Naive thymus-derived CD4-positive, alpha-beta T cell (primary cell): ENCODE measurements around the gene SHISA9. TPM values are rescaled to one million over a fixed set of nuclear protein-coding genes. Genes with fewer than 3 reads are reported as not detected.

Source experiments
- ATAC-seq: fragments of 150-1000 bp; cut with Tn5 transposase; 2 replicates; pipeline ENCODE4 v1.10.0; 2021; ENCODE audit warnings: mild to moderate bottlenecking, moderate library complexity
- CTCF ChIA-PET: fragments of 350-600 bp; sonication (Branson Sonifier 250); formaldehyde crosslinking; loops from one replicate; lab custom pipeline; 2021; ENCODE audit warnings: antibody characterized with exemption; lab: Charles Lee
- POLR2A ChIA-PET: fragments of 350-600 bp; sonication (Branson Sonifier 250); formaldehyde crosslinking; loops from one replicate; lab custom pipeline; 2021; ENCODE audit warnings: antibody characterized with exemption, inconsistent platforms; lab: Charles Lee
- DNase-seq, 9 donors: peaks; one replicate each; pipeline versions ENCODE4 v3.0.0 to v3.0.0-alpha.2; 2020 to 2022; ENCODE audit warnings: mixed read lengths in 1 of 9
- H3K27ac ChIP-seq: one replicate; pipeline ENCODE4 v1.7.0; 2013; ENCODE audit warnings: mild to moderate bottlenecking, low read depth, low read length, moderate library complexity
- H3K27me3 ChIP-seq, 2 donors: one replicate each; pipeline ENCODE4 v1.7.0; 2013; ENCODE audit warnings: low read length in 2 of 2, mild to moderate bottlenecking in 2 of 2, moderate library complexity in 2 of 2; ENCODE audit not compliant: control insufficient read depth in 2 of 2, insufficient read depth in 2 of 2
- H3K36me3 ChIP-seq, 3 experiments: 1 replicate in 2 of 3; 2 replicates in 1 of 3; pipeline ENCODE4 v1.7.0; 2013; ENCODE audit warnings: low read length in 3 of 3, mild to moderate bottlenecking in 3 of 3, moderate library complexity in 1 of 3; ENCODE audit not compliant: insufficient read depth in 3 of 3, control insufficient read depth in 2 of 3
- H3K4me1 ChIP-seq, 2 donors: one replicate each; pipeline ENCODE4 v1.7.0; 2013; ENCODE audit warnings: low read length in 2 of 2, mild to moderate bottlenecking in 2 of 2, moderate library complexity in 1 of 2; ENCODE audit not compliant: control insufficient read depth in 2 of 2, insufficient read depth in 2 of 2
- H3K4me3 ChIP-seq: 2 replicates; pipeline ENCODE4 v1.7.0; 2013; ENCODE audit warnings: mild to moderate bottlenecking, low read length
- H3K9me3 ChIP-seq, 3 experiments: 1 replicate in 2 of 3; 2 replicates in 1 of 3; pipeline ENCODE4 v1.7.0; 2013; ENCODE audit warnings: low read length in 3 of 3; ENCODE audit not compliant: control insufficient read depth in 2 of 3
- H3K27ac Mint-ChIP-seq, 9 donors: one replicate each; pipeline ENCODE4 v1.8.0; 2020 to 2022; ENCODE audit warnings: mixed read lengths in 9 of 9, mild to moderate bottlenecking in 8 of 9, moderate library complexity in 5 of 9, inconsistent platforms in 2 of 9
- H3K27me3 Mint-ChIP-seq, 5 donors: one replicate each; pipeline ENCODE4 v1.8.0; 2021 to 2022; ENCODE audit warnings: mixed read lengths in 5 of 5, mild to moderate bottlenecking in 1 of 5
- H3K36me3 Mint-ChIP-seq, 5 donors: one replicate each; pipeline ENCODE4 v1.8.0; 2020 to 2022; ENCODE audit warnings: mixed read lengths in 5 of 5, mild to moderate bottlenecking in 3 of 5, inconsistent platforms in 1 of 5
- H3K4me1 Mint-ChIP-seq, 7 donors: one replicate each; pipeline ENCODE4 v1.8.0; 2020 to 2022; ENCODE audit warnings: mixed read lengths in 7 of 7, mild to moderate bottlenecking in 3 of 7, inconsistent platforms in 1 of 7
- H3K4me3 Mint-ChIP-seq, 10 donors: one replicate each; pipeline ENCODE4 v1.8.0; 2020 to 2022; ENCODE audit warnings: mild to moderate bottlenecking in 10 of 10, mixed read lengths in 10 of 10, moderate library complexity in 6 of 10, inconsistent platforms in 2 of 10
- H3K9me3 Mint-ChIP-seq, 11 donors: one replicate each; pipeline ENCODE4 v1.8.0; 2020 to 2022; ENCODE audit warnings: mixed read lengths in 11 of 11, mild to moderate bottlenecking in 4 of 11, inconsistent platforms in 1 of 11, moderate library complexity in 1 of 11
- intact Hi-C, 2 donors: fragments of 100-400 bp; cut with micrococcal nuclease; formaldehyde crosslinking; loops; one replicate each; pipeline ENCODE4 v1.15.1; 2023
- polyA plus RNA-seq, 2 donors: library from polyadenylated mRNA; unstranded; fragments of 300-500 nt; fragmentation: Illumina TruSeq; gene quantifications; one replicate each; pipeline ENCODE4 v1.2.3, GENCODE V29; 2021
- total RNA-seq, 6 experiments: library from RNA in 5 of 6; stranded (reverse) in 5 of 6; gene quantifications; 1 replicate in 5 of 6; 2 replicates in 1 of 6; pipeline ENCODE4 v1.2.3 and lab custom pipeline; 2021 to 2026

The SHISA9 gene
- total and polyA plus RNA-seq, 7 experiments from 2014 or later: 0.05 TPM; not detected in 6

DNA sequence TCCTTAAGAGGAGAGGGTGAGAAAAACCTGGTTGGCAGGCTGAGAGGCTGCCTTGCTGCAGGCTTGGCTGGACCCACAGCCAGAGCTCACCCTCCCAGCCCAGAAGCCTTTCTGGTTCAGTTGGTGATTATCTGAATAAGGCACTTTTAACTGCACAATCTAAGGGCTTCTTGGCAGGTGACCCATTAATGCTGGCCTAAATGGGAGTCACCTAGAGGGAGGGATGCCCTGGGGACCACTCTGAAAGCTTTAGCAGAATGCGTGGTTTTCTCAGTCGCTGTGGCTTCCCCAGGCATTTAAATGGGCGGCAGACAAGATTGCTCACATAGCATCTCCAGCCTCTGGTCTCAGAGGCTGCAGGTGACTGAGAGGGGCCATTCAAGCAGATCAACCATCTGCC lies 33.2 kb upstream of the SHISA9 start:
- Histone ChIP-seq H3K4me3 (no peak overlapping the region), H3K27ac (no peak overlapping the region), H3K4me1 (no peaks in the 10 kb centered on the region), H3K9me3 (no peaks in the 10 kb centered on the region), H3K36me3 (no peaks in the 10 kb centered on the region), H3K27me3 (no peaks in the 10 kb centered on the region)
- ATAC-seq: no peak
- H3K27me3 Mint-ChIP-seq: peaks cover 0 to 18% (median 16%) of the 10 kb centered on the region in 5 donors
- intact Hi-C loops: no loop called here
- no peak overlapping the region for H3K27ac Mint-ChIP-seq
- H3K9me3 Mint-ChIP-seq: peaks cover 0 to 2% (median 0%) of the 10 kb centered on the region in 11 donors
- no peak overlapping the region for H3K4me3 Mint-ChIP-seq
- peaks cover 0 to 5% (median 0%) of the 10 kb centered on the region in 7 donors for H3K4me1 Mint-ChIP-seq
- CTCF ChIA-PET: interaction anchor here (0.6 kb wide), 1 partner anchor 692 kb away, joined by 3 read pairs; no protein-coding TSS in a partner anchor
- H3K36me3 Mint-ChIP-seq: no peaks in the 10 kb centered on the region
- no peak for DNase-seq
- POLR2A ChIA-PET: no interaction called here

DNA sequence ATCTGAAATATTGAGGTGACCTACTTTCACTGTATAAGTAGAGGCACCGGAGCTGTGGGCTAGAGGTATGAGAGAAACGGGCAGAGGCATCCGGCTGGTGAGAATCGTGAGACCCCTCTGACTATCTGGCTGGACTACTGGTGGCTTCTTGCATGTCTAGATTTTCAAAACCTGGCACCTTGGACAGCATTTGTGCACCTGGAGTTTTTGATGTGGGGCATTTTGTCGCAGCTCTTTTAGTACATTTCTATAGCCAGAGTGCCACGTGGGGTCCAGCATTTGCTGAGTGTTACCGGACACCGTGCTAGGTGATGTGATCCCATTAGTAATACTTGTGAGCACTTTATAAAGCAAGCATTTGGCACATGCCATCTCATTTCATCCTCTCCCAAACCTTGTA lies 32.6 kb upstream of the SHISA9 start:
- H3K4me1 ChIP-seq: no peaks in the 10 kb centered on the region
- Mint-ChIP-seq H3K4me3 (no peak overlapping the region), H3K9me3 (peaks cover 0 to 2% (median 0%) of the 10 kb centered on the region in 11 donors), H3K27me3 (peaks cover 0 to 18% (median 17%) of the 10 kb centered on the region in 5 donors), H3K27ac (no peak overlapping the region), H3K4me1 (peaks cover 0 to 5% (median 0%) of the 10 kb centered on the region in 7 donors), H3K36me3 (no peaks in the 10 kb centered on the region)
- CTCF ChIA-PET: no interaction called here
- H3K36me3 ChIP-seq: no peaks in the 10 kb centered on the region
- ATAC-seq (no peak), DNase-seq (no peak)
- no peak overlapping the region for H3K4me3 ChIP-seq
- no peak overlapping the region for H3K27ac ChIP-seq
- H3K27me3 ChIP-seq: no peaks in the 10 kb centered on the region
- H3K9me3 ChIP-seq: no peaks in the 10 kb centered on the region
- POLR2A ChIA-PET: no interaction called here
- intact Hi-C loops: no loop called here

DNA sequence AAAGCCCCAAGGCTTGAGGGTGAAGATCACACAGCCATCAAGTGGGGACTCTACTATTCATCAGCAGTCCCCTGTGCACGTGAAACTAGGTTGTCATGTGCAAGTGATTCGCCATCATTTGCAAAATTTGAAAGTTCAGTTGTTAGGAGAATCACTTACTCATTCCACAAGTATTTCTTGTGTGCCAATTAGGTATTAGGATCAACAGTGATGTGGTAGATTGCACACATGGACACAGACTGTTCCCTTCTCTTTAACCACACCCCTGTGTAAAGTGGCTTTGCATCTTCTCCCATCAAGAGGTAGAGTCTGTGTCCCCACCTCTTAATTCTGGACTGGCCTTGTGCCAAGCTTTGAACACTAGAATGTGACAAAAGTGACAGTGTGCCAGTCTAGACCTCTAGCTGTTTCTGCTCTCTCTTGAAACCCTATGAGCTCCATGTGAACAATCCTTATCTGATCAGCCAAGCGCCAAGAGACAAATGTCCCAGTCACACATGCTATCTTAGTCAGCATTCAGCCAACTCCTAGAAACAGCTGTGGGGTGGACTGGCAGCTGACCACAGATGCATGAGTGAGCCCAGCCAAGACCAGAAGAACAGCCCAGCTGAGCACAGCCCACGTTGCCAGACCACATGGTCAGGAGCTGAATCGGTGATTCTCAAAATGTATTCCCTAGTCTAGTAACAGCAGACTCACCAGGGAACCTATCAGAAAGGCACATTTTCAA lies 31.5 kb upstream of the SHISA9 start:
- H3K4me1 ChIP-seq: no peaks in the 10 kb centered on the region
- no peaks in the 10 kb centered on the region for H3K9me3 ChIP-seq
- H3K27ac Mint-ChIP-seq: no peak overlapping the region
- no peaks in the 10 kb centered on the region for H3K36me3 ChIP-seq
- H3K9me3 Mint-ChIP-seq: peaks cover 0 to 2% (median 0%) of the 10 kb centered on the region in 11 donors
- H3K4me3 Mint-ChIP-seq: no peak overlapping the region
- H3K36me3 Mint-ChIP-seq: no peaks in the 10 kb centered on the region
- H3K4me3 ChIP-seq: no peak overlapping the region
- POLR2A ChIA-PET: no interaction called here
- H3K27me3 ChIP-seq: no peaks in the 10 kb centered on the region
- H3K27me3 Mint-ChIP-seq: peaks cover 0 to 26% (median 16%) of the 10 kb centered on the region in 5 donors
- no peak overlapping the region for H3K27ac ChIP-seq
- CTCF ChIA-PET: interaction anchor here (0.7 kb wide), 1 partner anchor 1726 kb away, joined by 5 read pairs; no protein-coding TSS in a partner anchor
- peaks cover 0 to 5% (median 0%) of the 10 kb centered on the region in 7 donors for H3K4me1 Mint-ChIP-seq
- intact Hi-C loops: no loop called here
- ATAC-seq (no peak), DNase-seq (no peak)

DNA sequence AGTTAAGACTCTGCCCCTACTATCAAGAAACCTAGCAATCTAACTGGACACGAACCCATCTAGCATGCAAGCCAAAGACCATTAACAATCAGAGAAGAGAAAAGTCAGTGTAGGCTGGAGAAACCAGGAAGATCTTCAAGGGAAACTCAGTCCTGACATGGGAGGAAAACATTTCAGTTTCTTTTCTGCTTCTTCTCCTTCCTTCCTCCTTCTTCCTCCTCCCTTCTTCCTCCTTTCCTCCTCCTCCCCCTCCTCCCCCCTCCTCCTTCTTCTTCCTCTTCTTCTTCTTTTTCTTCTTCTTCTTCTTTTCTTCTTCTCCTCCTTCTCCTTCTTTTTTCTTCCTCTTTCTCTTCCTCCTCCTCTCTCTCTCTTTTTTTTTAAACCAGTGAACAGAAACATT lies 29.6 kb upstream of the SHISA9 start:
- Mint-ChIP-seq H3K9me3 (peaks cover 0 to 2% (median 0%) of the 10 kb centered on the region in 11 donors), H3K36me3 (no peaks in the 10 kb centered on the region), H3K27me3 (peaks cover 0 to 27% (median 13%) of the 10 kb centered on the region in 5 donors), H3K4me3 (no peak overlapping the region), H3K4me1 (peaks cover 0 to 5% (median 0%) of the 10 kb centered on the region in 7 donors), H3K27ac (no peak overlapping the region)
- Histone ChIP-seq H3K9me3 (no peaks in the 10 kb centered on the region), H3K4me3 (no peak overlapping the region), H3K27me3 (no peaks in the 10 kb centered on the region), H3K4me1 (no peaks in the 10 kb centered on the region), H3K36me3 (no peaks in the 10 kb centered on the region), H3K27ac (no peak overlapping the region)
- ChIA-PET CTCF (no interaction called here), POLR2A (no interaction called here)
- intact Hi-C loops: no loop called here
- ATAC-seq (no peak), DNase-seq (no peak)

DNA sequence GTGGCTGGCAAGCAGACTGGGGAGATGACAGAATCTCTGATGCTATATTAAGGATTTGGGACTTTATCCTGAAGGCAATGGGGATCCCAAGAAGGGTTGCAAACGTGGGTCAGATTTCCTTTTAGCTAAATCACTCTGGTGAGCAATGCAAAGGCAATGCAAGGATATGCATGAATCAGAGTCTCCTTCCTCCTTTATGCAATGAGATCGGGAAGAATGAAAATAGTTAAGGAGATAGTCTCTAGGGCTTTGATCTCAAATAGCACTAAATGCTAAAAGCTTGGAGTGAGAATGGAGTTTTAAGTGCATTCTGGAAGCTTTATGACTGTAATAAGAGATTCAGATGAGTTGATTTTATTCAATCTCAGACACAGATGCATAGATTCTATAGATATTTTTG lies 27.2 kb upstream of the SHISA9 start:
- H3K4me1 Mint-ChIP-seq: peaks cover 0 to 5% (median 0%) of the 10 kb centered on the region in 7 donors
- Histone ChIP-seq H3K4me3 (no peak overlapping the region), H3K36me3 (no peaks in the 10 kb centered on the region), H3K9me3 (no peaks in the 10 kb centered on the region), H3K27me3 (no peaks in the 10 kb centered on the region), H3K27ac (no peak overlapping the region), H3K4me1 (no peaks in the 10 kb centered on the region)
- ChIA-PET CTCF (no interaction called here), POLR2A (no interaction called here)
- no peak overlapping the region for H3K27ac Mint-ChIP-seq
- H3K36me3 Mint-ChIP-seq: peaks cover 0 to 3% (median 0%) of the 10 kb centered on the region in 5 donors
- DNase-seq: no peak
- ATAC-seq: no peak
- intact Hi-C loops: no loop called here
- peaks cover 0 to 2% (median 0%) of the 10 kb centered on the region in 11 donors for H3K9me3 Mint-ChIP-seq
- H3K27me3 Mint-ChIP-seq: peaks cover 0 to 35% (median 20%) of the 10 kb centered on the region in 5 donors
- no peak overlapping the region for H3K4me3 Mint-ChIP-seq

DNA sequence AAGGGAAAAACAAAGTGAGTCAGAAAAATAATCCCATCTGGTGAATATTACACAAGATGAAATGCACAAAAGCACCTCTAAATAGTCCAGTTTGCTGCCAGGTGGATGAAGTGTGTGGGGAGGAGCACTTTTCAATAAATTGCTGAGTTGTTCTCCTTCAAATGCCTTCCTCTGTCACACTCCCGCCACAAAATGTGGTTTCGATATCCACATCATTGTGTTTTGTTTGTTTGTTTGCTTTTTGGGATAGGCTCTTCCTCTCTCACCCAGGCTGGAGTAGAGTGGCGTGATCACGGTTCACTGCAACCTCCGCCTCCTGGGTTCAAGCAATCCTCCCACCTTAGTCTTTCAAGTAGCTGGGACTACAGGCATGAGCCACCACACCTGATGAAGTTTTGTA lies 24.6 kb upstream of the SHISA9 start:
- POLR2A ChIA-PET: no interaction called here
- Histone ChIP-seq H3K27me3 (no peaks in the 10 kb centered on the region), H3K4me3 (no peak overlapping the region), H3K4me1 (no peaks in the 10 kb centered on the region), H3K27ac (no peak overlapping the region), H3K9me3 (no peaks in the 10 kb centered on the region), H3K36me3 (no peaks in the 10 kb centered on the region)
- H3K27ac Mint-ChIP-seq: no peak overlapping the region
- peaks cover 0 to 6% (median 0%) of the 10 kb centered on the region in 11 donors for H3K9me3 Mint-ChIP-seq
- peaks cover 0 to 5% (median 0%) of the 10 kb centered on the region in 7 donors for H3K4me1 Mint-ChIP-seq
- H3K27me3 Mint-ChIP-seq: peaks cover 0 to 27% (median 16%) of the 10 kb centered on the region in 5 donors
- CTCF ChIA-PET: no interaction called here
- ATAC-seq (no peak), DNase-seq (no peak)
- H3K36me3 Mint-ChIP-seq: peaks cover 0 to 3% (median 0%) of the 10 kb centered on the region in 5 donors
- intact Hi-C loops: no loop called here
- H3K4me3 Mint-ChIP-seq: no peak overlapping the region

DNA sequence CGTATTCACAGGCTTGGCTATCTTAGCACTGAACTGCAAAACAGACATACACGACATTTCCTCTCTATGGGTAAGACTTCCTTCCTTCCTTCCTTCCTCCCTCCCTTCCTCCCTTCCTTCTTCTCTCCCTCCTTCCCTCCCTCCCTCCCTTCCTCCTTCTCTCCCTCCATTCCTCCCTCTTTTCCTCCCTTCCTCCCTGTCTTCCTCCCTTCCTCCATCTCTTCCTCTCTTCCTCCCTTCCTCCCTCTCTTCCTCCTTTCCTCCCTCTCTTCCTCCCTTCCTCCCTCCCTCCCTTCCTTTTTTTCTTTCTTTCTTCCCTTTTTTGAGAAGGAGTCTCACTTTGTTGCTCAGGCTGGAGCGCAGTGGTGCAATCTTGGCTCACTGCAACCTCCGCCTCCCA lies 22.4 kb upstream of the SHISA9 start:
- DNase-seq (no peak), ATAC-seq (no peak)
- intact Hi-C loops: no loop called here
- H3K36me3 ChIP-seq: no peaks in the 10 kb centered on the region
- peaks cover 0 to 3% (median 0%) of the 10 kb centered on the region in 5 donors for H3K36me3 Mint-ChIP-seq
- H3K9me3 ChIP-seq: no peaks in the 10 kb centered on the region
- H3K27ac Mint-ChIP-seq: no peak overlapping the region
- H3K27ac ChIP-seq: no peak overlapping the region
- H3K27me3 Mint-ChIP-seq: peaks cover 0 to 23% (median 12%) of the 10 kb centered on the region in 5 donors
- H3K27me3 ChIP-seq: no peaks in the 10 kb centered on the region
- no peak overlapping the region for H3K4me3 Mint-ChIP-seq
- H3K4me3 ChIP-seq: no peak overlapping the region
- no peaks in the 10 kb centered on the region for H3K4me1 Mint-ChIP-seq
- H3K9me3 Mint-ChIP-seq: peaks cover 0 to 11% (median 0%) of the 10 kb centered on the region in 11 donors
- ChIA-PET CTCF (no interaction called here), POLR2A (no interaction called here)
- no peaks in the 10 kb centered on the region for H3K4me1 ChIP-seq
